GM12865 (cell line): ENCODE data around the gene BMPR1A.

Experiments used
- DNase-seq: peaks from one replicate; pipeline ENCODE4 v3.0.0; 2010; ENCODE audit warnings: low read depth
- H3K4me3 ChIP-seq: 2 replicates; pipeline ENCODE4 v1.5.1; 2011; ENCODE audit warnings: mild to moderate bottlenecking, low read depth, low read length, control low read depth
- CTCF ChIP-seq: IDR thresholded peaks from 2 replicates; pipeline ENCODE4 v1.5.1; 2011; ENCODE audit warnings: low read length, control low read depth, low read depth, inconsistent platforms; ENCODE audit not compliant: insufficient read depth; ENCODE audit errors: missing control alignments

BMPR1A gene

GRCh38 chr10:86798611-86799010 lies 42.2 kb downstream of the BMPR1A start:
- no peak for TF ChIP-seq CTCF
- DNase-seq, result peak; percentile 70
- H3K4me3 ChIP-seq, result no peak overlapping the region; the same call in 1 of the 2 replicates

GRCh38 chr10:86799188-86799845 lies 42.9 kb downstream of the BMPR1A start:
- H3K4me3 ChIP-seq, result no peak overlapping the region
- no peak for TF ChIP-seq CTCF
- DNase-seq, result no peak

- no peak for TF ChIP-seq CTCF
- no peak overlapping the region for H3K4me3 ChIP-seq
- DNase-seq, result no peak
These were observed 45.6 kb downstream of the BMPR1A start for GRCh38 chr10:86801995-86802394.

DNA sequence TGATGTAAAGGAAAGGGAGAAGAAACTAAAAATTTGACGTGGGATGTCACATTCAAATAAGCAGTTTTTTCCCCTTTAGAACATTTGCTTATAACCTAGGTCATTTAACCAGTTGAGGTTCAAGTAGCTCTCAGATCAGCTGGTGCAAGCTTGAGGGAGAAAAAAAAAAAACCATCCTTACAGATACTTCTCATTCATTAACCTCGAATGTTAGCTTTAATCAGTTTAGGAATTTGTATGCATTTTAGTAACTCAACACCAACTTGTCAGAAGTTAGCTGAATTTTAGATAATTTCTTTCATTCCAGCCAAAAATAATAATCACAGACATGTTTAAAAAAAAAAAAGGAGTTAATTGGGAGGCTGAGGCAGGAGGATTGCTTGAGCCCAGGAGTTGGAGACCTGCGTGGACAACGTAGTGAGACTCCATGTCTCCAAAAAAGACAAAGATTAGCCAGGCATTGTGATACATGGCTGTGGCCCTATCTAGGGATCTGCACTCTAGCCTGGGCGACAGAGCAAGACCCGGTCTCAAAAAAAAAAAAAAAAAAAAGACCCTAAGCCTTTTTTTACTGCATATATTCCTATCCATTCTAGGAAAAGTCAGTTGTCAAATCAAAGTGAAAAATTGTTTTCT lies 46.2 kb downstream of the BMPR1A start:
- H3K4me3 ChIP-seq, result no peak overlapping the region
- TF ChIP-seq CTCF, result no peak
- DNase-seq, result peak; percentile 4

DNA sequence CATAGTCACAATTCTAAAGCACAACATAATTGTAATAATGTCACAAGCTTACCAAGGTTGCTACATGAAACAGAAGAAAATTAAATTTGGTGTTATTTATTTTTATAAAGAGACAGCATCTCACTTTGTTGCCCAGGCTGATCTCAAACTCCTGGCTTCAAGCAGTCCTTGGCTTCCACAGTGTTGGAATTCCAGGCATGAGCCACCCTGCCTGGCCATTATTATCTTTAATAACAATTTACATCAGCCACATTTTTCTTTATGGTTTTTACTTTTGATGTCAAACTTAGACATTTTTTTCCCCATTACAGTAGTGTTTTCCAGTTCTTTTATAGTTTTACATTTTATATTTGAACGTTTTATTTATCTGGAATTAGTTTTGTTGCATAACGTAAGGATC lies 46.7 kb downstream of the BMPR1A start:
- no peak for DNase-seq
- TF ChIP-seq CTCF, result no peak
- no peak overlapping the region for H3K4me3 ChIP-seq

DNA sequence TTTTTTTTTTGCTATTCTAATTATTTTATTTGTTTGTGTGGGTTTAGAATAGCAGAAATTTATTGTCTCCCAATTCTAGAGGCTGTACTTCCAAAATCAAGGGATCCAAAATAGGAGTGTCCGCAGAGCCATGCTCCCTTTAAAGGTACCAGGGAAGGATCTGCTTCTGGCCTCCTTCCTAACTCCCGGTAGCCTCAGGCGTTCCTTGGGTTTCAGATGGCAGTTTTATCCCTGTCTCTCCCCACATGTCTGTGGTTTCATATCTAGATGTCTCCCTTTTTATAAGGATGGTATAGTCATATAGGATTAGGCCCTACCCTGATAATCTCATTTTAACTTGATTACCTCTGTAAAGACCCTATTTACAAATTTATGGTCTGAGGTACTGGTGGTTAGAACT lies 48.4 kb downstream of the BMPR1A start:
- no peak overlapping the region for H3K4me3 ChIP-seq
- no peak for TF ChIP-seq CTCF
- no peak for DNase-seq

- TF ChIP-seq CTCF, result no peak
- no peak for DNase-seq
- no peak overlapping the region for H3K4me3 ChIP-seq
These were observed 56.7 kb downstream of the BMPR1A start for GRCh38 chr10:86813101-86813500.
